Measurements from ENCODE around the gene DAPK3.

GRCh38 chr19:3923096-3923758, 47.7 kb downstream of the DAPK3 start:
- no peak for TF ChIP-seq SIN3A (IDR thresholded peaks at IDR 0.05; ENCODE audit: borderline replicate concordance, insufficient read depth, low read depth, low read length)
- TF ChIP-seq CTCF (IDR thresholded peaks at IDR 0.05): no peak
- TF ChIP-seq POLR2AphosphoS5 (IDR thresholded peaks at IDR 0.05; ENCODE audit: low read depth, low read length): no peak
- TF ChIP-seq REST (IDR thresholded peaks at IDR 0.05; ENCODE audit: insufficient read depth in 1 of 2, low read depth in 2 of 2, low read length in 1 of 2): no peak
